Measurements from ENCODE around the gene MCF2L.
A peak's percentile ranks its signal among the peaks of the same experiment; 100 is the strongest.
"Not testable (repeated sequence)": the region's sequence is repeated elsewhere in the genome, so short reads cannot be mapped to it uniquely, and the experiment has no call there.

Gene MCF2L

DNA sequence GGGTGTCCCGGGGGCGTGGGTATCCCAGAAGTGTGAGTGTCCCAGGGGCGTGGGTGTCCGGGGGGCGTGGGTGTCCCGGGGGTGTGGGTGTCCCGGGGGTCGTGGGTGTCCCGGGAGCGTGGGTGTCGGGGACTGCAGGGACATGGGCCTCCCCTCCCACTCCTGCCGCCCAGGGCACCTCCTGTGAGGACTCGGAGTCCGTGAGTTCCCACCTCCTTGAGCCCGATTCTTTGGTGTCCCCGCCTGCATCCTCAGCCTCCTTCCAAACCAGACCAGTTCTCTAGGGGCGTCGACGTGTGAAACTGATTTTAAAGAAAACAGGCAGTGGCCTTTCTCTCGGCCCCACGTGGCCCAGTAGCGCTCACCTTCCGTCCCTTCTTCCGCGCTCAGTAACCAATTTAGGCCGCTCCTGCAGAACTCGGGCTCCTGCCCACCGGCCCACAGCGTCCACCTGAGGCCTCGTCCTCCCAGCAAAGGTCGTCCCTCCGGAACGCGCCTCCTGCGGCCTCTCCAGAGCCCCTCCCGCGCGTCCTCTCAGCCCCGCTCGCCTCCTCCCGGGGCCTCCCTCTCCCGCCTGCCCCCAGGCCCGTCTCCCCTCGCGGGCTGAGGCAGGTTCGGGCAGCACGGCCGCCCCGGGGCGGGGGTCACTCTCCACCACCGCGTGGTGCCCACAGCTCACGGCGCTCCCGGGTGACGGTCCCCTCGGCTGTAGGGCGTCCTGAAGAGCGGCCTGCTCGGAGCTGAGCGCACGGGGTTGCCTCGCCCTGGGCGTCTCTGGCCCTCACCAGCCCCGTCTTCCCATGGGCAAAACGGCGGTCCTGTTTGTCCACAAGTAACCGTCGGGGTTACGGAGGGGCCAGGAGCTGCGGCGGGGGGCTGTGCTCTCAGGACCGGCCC, 140.4 kb downstream of the MCF2L start:
- H3K4me3 ChIP-seq (ENCODE audit: low read depth, low read length) = no peak overlapping the region
- TF ChIP-seq CTCF (IDR thresholded peaks at IDR 0.05; ENCODE audit: low read depth, low read length, missing control alignments) = no peak
- in situ Hi-C loops (cut with HindIII; ENCODE audit: low sequenced_read_pairs) = no loop called here
- no peak for DNase-seq (ENCODE audit: low read depth)

DNA sequence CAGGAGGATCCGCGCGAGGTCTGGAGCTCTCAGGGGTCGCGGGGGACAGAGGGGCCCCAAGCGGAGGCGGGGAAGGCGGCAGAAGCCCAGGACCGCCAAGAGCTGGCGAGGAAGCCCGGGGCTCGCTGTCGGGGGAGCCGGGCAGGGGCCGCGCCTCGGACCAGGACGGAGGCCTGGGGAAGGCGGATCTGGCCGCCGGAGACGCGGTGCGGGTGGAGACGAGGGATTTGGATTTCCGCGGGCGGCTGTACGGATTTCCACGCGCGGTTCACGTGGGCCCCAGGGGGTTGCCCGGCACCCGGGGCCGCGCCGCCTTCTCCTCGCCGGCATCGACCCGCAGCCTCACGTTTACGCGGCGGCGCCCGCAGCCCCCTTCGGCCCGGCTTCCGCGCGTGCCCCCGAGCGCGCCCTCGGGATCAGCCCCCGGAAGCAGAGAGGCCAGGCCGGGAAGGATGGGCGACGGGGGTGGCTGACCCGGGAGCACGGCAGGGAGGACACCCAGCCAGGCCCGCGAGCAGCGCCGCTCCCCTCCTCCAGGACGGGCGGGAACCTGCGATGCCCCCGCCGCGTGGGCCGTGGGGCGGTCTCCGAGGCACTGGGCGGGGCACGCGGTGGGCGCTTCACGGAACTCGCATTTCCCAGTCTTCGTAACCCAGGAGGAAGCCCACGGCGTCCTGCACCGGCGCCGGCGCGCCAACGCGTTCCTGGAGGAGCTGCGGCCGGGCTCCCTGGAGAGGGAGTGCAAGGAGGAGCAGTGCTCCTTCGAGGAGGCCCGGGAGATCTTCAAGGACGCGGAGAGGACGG, 141.2 kb downstream of the MCF2L start:
- no peak for TF ChIP-seq CTCF (IDR thresholded peaks at IDR 0.05; ENCODE audit: low read depth, low read length, missing control alignments)
- H3K4me3 ChIP-seq (ENCODE audit: low read depth, low read length) = peak overlapping the region; percentile 20
- no peak for DNase-seq (ENCODE audit: low read depth)
- in situ Hi-C loops (cut with HindIII; ENCODE audit: low sequenced_read_pairs) = no loop called here

- DNase-seq (ENCODE audit: low read depth) = no peak
- in situ Hi-C loops (cut with HindIII; ENCODE audit: low sequenced_read_pairs) = no loop called here
- H3K4me3 ChIP-seq (ENCODE audit: low read depth, low read length) = peak overlapping the region; percentile 20
- no peak for TF ChIP-seq CTCF (IDR thresholded peaks at IDR 0.05; ENCODE audit: low read depth, low read length, missing control alignments)
These were observed 141.9 kb downstream of the MCF2L start for GRCh38 chr13:113110852-113111315.

GRCh38 chr13:113111821-113112220, 142.8 kb downstream of the MCF2L start:
- in situ Hi-C loops (cut with HindIII; ENCODE audit: low sequenced_read_pairs); H3K4me3 ChIP-seq (ENCODE audit: low read depth, low read length); DNase-seq (ENCODE audit: low read depth): not testable (repeated sequence)

GRCh38 chr13:113112475-113112874, 143.5 kb downstream of the MCF2L start:
- in situ Hi-C loops (cut with HindIII; ENCODE audit: low sequenced_read_pairs); H3K4me3 ChIP-seq (ENCODE audit: low read depth, low read length); DNase-seq (ENCODE audit: low read depth): not testable (repeated sequence)

DNA sequence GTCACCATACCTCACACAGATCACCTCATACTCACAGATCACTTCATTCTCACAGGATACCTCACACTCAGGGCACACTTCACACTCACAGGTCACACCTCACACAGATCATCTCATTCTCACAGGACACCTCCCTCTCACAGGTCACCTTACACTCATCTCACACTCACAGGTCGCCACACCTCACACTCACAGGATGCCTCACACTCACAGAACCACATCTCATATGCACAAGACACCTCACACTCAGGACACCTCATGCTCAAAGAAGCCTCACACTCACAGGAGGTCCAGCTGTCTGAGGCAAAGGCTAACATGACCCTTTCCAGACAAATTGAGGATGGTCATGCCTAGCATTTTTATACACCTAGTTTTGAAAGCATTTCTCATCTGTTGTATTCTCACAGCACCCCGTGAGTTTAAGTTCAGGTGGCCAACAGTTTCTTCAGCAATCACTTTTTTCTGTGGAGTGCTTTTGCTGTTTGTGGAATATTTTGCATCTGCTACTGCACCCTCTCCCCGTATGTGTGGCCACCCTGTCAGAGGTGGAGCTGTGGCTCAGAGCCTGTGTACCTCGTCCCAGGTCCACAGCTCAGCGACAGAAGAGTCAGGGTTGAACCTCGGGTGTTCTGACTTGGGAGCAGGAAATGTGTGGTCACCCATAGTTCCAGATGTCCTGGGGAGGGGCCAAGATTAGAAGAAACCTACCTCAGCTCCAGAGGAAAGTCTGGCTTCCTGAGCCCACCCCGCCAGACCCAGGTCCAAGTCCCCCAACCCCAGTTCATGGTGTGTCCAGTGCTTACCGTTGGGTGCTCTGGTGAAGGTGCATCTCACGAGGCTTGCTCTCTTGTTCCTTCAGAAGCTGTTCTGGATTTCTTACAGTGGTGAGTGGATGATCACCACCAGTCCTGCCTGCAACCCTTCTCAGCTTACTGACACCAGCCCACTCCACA, 144.2 kb downstream of the MCF2L start:
- no peak for DNase-seq (ENCODE audit: low read depth)
- in situ Hi-C loops (cut with HindIII; ENCODE audit: low sequenced_read_pairs) = no loop called here
- no peak for TF ChIP-seq CTCF (IDR thresholded peaks at IDR 0.05; ENCODE audit: low read depth, low read length, missing control alignments)

GRCh38 chr13:113113846-113114271, 144.8 kb downstream of the MCF2L start:
- no peak for TF ChIP-seq CTCF (IDR thresholded peaks at IDR 0.05; ENCODE audit: low read depth, low read length, missing control alignments)
- H3K4me3 ChIP-seq (ENCODE audit: low read depth, low read length) = no peak overlapping the region
- in situ Hi-C loops (cut with HindIII; ENCODE audit: low sequenced_read_pairs) = no loop called here
- DNase-seq (ENCODE audit: low read depth) = no peak

More for the DNA sequence above, 144.2 kb downstream of the MCF2L start:
- no peak overlapping the region for H3K4me3 ChIP-seq (ENCODE audit: low read depth, low read length)

Measured in astrocyte of the cerebellum (primary cell).